Mesodermal cell (in vitro differentiated cells): ENCODE measurements around the gene ADRA2B.

Experiments used
- H3K27ac ChIP-seq: 2 replicates; pipeline ENCODE4 v1.7.0; 2013; ENCODE audit warnings: mild to moderate bottlenecking, low read depth, low read length, moderate library complexity; ENCODE audit not compliant: severe bottlenecking
- H3K36me3 ChIP-seq: 2 replicates; pipeline ENCODE4 v1.7.1; 2013; ENCODE audit warnings: mild to moderate bottlenecking, low read length, moderate library complexity; ENCODE audit not compliant: control insufficient read depth, insufficient read depth
- H3K4me1 ChIP-seq: one replicate; pipeline ENCODE4 v1.7.1; 2013; ENCODE audit warnings: mild to moderate bottlenecking, low read length; ENCODE audit not compliant: insufficient read depth, control insufficient read depth, poor library complexity, severe bottlenecking
- H3K4me3 ChIP-seq: 2 replicates; pipeline ENCODE4 v1.7.0; 2013; ENCODE audit warnings: low read length, control low read depth, mild to moderate bottlenecking; ENCODE audit not compliant: insufficient read depth, poor library complexity, severe bottlenecking; ENCODE audit errors: extremely low read depth
- H3K9me3 ChIP-seq: 2 replicates; pipeline ENCODE4 v1.7.1; 2013; ENCODE audit warnings: mild to moderate bottlenecking, low read length, moderate library complexity; ENCODE audit not compliant: control insufficient read depth
- WGBS, 2 experiments: methylation state at CpG; one replicate each; pipeline ENCODE4 v1.1.5; 2013; ENCODE audit warnings: missing lambda C conversion rate in 2 of 2; ENCODE audit not compliant: insufficient coverage in 2 of 2; 5-methylcytosine and 5-hydroxymethylcytosine counted together

Gene ADRA2B

GRCh38 chr2:96134421-96134820, 18.1 kb upstream of the ADRA2B start:
- H3K36me3 ChIP-seq = no peaks in the 10 kb centered on the region
- no peak overlapping the region for H3K4me3 ChIP-seq
- H3K9me3 ChIP-seq = no peaks in the 10 kb centered on the region
- no peak overlapping the region for H3K27ac ChIP-seq
- H3K4me1 ChIP-seq = no peaks in the 10 kb centered on the region
- WGBS, 2 experiments = 86 to 87% methylated on average over 7 to 11 of the region's 11 CpGs

DNA sequence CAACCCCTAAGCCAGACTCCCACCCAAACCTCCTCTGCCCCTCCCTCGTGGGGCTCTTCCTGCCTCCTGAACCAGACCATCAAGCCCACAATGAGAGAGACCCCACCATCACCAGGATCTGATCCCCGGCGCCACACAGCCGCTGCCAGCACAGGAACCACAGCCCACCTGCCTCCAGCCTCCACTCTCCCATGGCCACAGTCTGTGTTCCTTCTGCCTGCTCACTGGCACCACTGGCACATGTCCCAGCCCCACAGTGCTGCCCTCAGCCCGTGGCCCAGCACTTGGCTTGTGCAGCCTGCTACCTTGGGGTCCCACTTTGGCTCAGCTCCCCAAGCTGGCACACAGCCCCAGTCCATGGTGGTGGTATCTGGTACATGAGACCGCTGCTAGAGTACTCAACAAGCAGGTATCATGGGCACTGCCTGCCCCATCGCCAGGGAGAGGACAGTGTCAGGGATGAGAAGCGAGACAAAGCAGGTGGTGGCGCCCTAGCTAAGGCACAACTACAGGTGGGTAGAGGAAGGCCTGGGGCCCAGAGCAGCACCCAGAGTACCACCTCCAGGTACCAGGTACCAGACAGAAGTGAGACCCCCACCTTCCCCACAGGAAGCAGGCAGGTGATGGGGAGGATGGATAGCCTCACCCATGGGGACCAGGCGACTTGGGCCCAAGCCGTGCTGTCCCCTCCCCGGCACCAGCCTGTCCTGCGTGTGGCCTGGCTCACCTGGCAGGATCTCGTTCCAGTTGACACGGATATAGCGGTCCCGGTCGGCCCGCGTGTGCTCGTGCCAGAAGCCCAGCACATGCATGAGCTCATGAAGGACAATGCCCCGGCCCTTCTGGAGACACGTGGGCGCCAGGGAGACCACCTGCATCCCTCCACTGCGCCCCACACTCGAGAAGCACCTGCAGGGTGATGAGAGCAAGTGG, 15.7 kb upstream of the ADRA2B start:
- H3K9me3 ChIP-seq = no peaks in the 10 kb centered on the region
- H3K4me1 ChIP-seq = no peaks in the 10 kb centered on the region
- no peaks in the 10 kb centered on the region for H3K36me3 ChIP-seq
- H3K4me3 ChIP-seq = no peak overlapping the region
- WGBS, 2 experiments = 86 to 92% methylated on average over 23 of the region's 26 CpGs
- no peak overlapping the region for H3K27ac ChIP-seq

GRCh38 chr2:96131152-96131812, 14.9 kb upstream of the ADRA2B start:
- Histone ChIP-seq H3K36me3 (no peaks in the 10 kb centered on the region), H3K4me1 (no peaks in the 10 kb centered on the region), H3K4me3 (no peak overlapping the region), H3K9me3 (no peaks in the 10 kb centered on the region), H3K27ac (no peak overlapping the region)
- WGBS, 2 experiments = 71 to 87% methylated on average over 5 to 7 of the region's 10 CpGs

DNA sequence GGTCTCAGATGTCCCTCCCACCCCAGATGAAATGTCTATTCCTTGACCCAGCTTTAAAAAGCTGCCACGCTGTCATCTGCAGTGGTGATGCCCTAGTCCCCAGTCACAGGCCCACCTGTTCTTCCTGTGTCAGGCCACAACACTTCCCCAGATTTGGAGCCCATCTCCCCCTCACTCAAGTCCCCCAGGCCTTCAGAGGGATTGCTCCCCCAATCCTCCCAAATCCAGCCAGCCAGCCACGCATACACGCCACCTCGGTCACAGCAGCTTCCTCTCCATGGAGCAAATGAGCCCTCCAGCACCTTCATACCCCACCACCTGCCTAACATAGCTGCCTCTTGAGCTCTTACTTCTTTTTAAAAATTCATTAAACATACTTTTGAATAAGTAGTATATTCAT, 14.1 kb upstream of the ADRA2B start:
- WGBS, 2 experiments = 86 to 97% methylated on average over 4 of the region's 4 CpGs

DNA sequence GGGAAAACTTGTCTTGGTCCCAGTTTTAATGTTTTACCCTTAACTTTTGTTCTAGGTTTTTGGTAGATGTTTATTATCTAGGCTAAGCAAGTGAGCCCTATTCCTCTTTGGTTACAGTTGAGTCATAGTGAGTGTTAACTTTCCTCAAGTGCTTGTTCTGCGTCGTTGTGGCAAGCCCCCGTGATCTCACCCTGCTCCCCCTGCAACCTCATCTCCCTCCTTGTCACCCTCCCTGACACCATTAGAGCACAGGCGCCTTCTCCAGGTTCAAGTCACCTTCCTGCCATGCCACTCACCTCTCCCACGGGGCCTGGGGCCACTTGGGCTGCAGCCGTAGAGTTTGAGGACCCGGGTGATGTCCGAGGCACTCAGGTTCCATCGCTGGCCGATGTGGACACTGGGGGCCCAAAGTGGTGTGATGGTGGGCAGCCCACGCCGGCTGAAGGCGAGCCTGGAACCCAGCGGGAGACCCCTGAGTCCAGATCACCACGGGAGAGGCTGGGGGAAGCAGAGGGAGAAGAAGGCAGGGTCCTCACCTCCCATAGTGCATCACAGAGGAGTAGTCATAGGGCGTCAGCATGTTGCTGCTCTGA, 13.3 kb upstream of the ADRA2B start:
- 84 to 86% methylated on average over 11 to 14 of the region's 16 CpGs for WGBS, 2 experiments
- no peaks in the 10 kb centered on the region for H3K4me1 ChIP-seq
- H3K27ac ChIP-seq = no peak overlapping the region

More for the DNA sequence above, 14.1 kb upstream of the ADRA2B start:
- no peaks in the 10 kb centered on the region for H3K4me1 ChIP-seq
- no peaks in the 10 kb centered on the region for H3K9me3 ChIP-seq
- H3K4me3 ChIP-seq = no peak overlapping the region
- no peaks in the 10 kb centered on the region for H3K36me3 ChIP-seq
- H3K27ac ChIP-seq = no peak overlapping the region

GRCh38 chr2:96128456-96128855, 12.1 kb upstream of the ADRA2B start:
- WGBS, 2 experiments = 69 to 94% methylated on average over 2 of the region's 6 CpGs
- H3K27ac ChIP-seq = no peak overlapping the region
- no peak overlapping the region for H3K4me3 ChIP-seq
- no peaks in the 10 kb centered on the region for H3K4me1 ChIP-seq
- H3K36me3 ChIP-seq = no peaks in the 10 kb centered on the region
- no peaks in the 10 kb centered on the region for H3K9me3 ChIP-seq

More for the DNA sequence above, 13.3 kb upstream of the ADRA2B start:
- Histone ChIP-seq H3K36me3 (no peaks in the 10 kb centered on the region), H3K4me3 (no peak overlapping the region), H3K9me3 (no peaks in the 10 kb centered on the region)

- WGBS, 2 experiments = 89 to 91% methylated on average over 10 to 14 of the region's 14 CpGs
- Histone ChIP-seq H3K36me3 (no peaks in the 10 kb centered on the region), H3K27ac (no peak overlapping the region), H3K4me3 (no peak overlapping the region), H3K4me1 (no peaks in the 10 kb centered on the region), H3K9me3 (no peaks in the 10 kb centered on the region)
Observed at GRCh38 chr2:96124406-96125265, 8.3 kb upstream of the ADRA2B start.

DNA sequence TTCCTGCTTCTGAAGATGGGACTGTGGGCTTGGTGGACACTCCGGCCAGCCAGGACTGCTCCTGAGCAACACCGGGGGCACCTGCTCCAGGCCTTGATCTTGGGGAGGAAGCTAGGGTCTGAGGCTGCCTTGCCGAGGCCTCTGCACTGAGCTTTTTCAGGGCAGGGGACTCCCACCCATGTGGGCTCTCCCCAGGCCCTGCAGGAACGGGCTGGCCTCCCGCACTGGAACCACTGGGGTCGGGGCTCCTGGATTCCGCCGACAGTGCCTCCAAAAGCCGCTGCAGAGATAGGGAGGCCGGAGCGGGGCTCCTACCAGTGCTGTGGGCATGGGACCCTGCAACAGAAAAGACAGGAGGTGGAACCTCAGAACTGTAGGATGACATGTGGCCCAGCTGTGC, 7.6 kb upstream of the ADRA2B start:
- H3K36me3 ChIP-seq = no peaks in the 10 kb centered on the region
- H3K4me3 ChIP-seq = no peak overlapping the region
- no peak overlapping the region for H3K27ac ChIP-seq
- H3K4me1 ChIP-seq = no peaks in the 10 kb centered on the region
- no peaks in the 10 kb centered on the region for H3K9me3 ChIP-seq
- WGBS, 2 experiments = 94 to 95% methylated on average over 11 of the region's 11 CpGs

DNA sequence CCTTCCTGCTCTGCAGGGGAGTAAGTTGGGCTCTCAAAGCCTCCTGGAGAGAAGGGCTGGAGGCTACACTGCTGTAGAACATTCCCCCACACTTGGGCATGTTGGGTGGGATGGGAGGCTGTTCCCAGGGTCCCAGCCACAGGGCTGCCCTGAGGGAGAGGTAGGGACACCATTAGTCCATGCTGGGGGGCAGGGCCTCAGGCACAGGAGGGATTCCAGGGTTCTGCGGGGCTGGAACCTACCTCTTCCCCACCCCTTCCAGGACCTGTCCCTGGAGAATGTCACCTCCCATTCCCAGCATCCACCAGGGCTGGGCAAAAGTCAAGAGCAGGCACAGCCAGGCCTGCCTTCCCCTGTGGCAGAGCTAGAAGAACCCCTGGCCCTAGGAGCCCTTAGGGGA, 6.9 kb upstream of the ADRA2B start:
- no peaks in the 10 kb centered on the region for H3K36me3 ChIP-seq
- no peak overlapping the region for H3K27ac ChIP-seq
- H3K9me3 ChIP-seq = no peaks in the 10 kb centered on the region
- H3K4me1 ChIP-seq = no peaks in the 10 kb centered on the region
- 83 to 100% methylated on average over 1 of the region's 1 CpG for WGBS, 2 experiments
- H3K4me3 ChIP-seq = no peak overlapping the region

DNA sequence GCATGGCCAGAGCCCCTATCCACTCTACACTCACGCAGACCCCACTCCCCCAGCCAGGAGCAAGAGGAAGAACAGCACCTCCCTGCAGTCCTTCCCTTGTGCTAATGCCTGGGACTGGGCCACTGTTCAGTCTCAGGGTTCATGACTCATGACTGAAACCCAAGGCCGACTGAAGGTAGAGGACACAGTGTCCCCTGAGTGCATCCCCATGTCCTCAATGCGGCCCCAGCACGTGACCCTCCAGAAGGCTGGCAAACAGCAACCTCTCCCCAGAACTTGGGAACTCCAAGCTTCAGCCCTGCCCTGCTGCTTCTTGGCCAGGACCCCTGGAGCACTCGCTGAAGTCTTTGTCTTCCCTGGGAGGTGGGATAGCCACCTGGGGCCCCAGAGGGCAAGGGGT, 6.0 kb upstream of the ADRA2B start:
- Histone ChIP-seq H3K9me3 (no peaks in the 10 kb centered on the region), H3K4me3 (no peak overlapping the region), H3K36me3 (no peaks in the 10 kb centered on the region), H3K27ac (no peak overlapping the region), H3K4me1 (no peaks in the 10 kb centered on the region)
- WGBS, 2 experiments = 87 to 94% methylated on average over 4 to 5 of the region's 5 CpGs
